HG03342 (cell line): ENCODE results near the gene PDK1.

Experiments
- ATAC-seq: cut with Tn5 transposase; IDR thresholded peaks from one replicate; pipeline ENCODE4 v1.9.1; 2021; ENCODE audit warnings: mild to moderate bottlenecking, moderate library complexity; ENCODE audit not compliant: unreplicated experiment

PDK1 gene

GRCh38 chr2:172635548-172635947 lies 79.7 kb downstream of the PDK1 start:
- ATAC-seq, result no peak

DNA sequence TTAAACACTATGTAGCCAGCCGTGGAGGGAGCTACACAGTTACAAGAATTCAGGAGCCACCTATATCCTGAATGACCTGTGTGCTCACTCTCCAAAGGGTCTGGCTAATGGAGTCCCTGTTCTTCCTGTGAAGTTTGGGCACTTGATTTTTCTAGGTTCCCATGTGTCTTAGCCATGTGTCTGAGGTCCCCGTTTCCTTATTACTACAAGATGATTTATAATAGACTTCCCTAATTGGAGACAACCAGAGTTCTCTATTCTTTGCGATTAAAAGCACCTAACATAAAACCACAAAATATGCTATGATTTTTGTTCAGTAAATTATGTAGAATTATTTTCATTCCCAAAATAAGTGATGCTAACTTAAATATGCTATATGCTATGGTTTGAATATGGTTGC lies 83.4 kb downstream of the PDK1 start:
- ATAC-seq, result no peak

DNA sequence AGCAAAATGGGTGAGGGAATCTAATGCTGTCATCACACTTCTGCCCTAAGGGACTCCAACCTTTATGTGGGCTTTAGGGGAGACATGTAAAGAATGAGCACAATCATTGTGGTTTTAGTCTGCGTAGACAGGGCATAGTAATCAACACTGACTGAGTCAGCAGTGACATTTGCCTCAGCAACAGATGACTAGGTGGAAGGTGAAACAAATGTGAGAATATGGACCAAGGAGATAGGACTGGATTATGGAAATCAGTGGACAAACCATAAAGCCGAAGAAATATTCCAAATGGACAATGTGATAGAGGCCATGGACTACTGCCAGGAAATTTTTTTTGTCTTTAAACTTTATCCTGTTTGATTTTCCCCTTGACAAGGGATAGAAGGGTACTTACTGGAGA lies 83.9 kb downstream of the PDK1 start:
- no peak for ATAC-seq

- no peak for ATAC-seq
Observed at GRCh38 chr2:172640389-172640788, 84.5 kb downstream of the PDK1 start.

- ATAC-seq, result no peak
Observed at GRCh38 chr2:172642301-172643020, 86.6 kb downstream of the PDK1 start.

- ATAC-seq, result no peak
Observed at GRCh38 chr2:172643142-172643541, 87.3 kb downstream of the PDK1 start.

GRCh38 chr2:172647439-172647838 lies 91.5 kb downstream of the PDK1 start:
- no peak for ATAC-seq

DNA sequence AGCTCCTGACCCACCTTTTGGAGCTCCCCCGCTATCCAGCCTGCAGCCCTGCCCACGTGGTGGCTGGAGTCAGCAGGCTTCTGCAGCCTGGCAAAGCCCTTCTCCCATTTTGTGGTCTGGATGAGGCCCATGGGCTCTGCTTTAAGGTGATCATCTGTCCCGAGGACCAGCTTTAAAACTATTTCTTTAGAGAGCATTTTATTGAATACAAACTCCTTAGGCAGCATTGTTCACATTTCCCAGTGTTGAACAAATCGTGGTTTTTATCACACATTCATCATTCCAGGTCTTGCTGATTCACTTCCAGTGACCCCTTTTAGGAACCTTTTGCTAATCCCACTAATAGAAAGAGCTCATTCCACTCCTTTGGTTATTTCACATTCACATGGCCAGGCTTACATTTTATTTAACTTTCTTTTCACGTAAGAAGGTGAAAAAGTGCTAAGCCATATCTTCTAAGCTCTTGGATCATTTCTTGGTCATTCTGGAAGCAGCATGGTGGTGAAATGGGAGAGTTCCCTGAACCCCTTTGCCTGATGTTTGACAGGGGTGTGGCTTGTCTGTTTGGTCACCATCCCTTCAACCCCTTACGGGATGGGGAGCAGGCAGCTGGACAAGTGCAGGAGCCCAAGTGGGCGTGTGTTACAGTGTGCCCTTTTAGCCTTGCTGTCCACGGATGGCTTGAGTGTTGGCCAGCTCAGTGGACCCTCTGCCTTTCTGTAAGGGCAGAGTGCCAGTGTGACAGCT lies 99.4 kb downstream of the PDK1 start:
- no peak for ATAC-seq

GRCh38 chr2:172655838-172656573 lies 100.1 kb downstream of the PDK1 start:
- ATAC-seq, result no peak
